Keratinocyte (primary cell): ENCODE measurements around the gene CCDC186.

ENCODE experiments used
- EZH2 ChIP-seq: IDR thresholded peaks from one replicate; pipeline ENCODE4 v1.6.1; 2012; ENCODE audit warnings: inconsistent platforms, mild to moderate bottlenecking, low read length, moderate library complexity
- TF ChIP-seq, protein P1 (sequence below), 3 experiments: IDR thresholded peaks in 1 of 3; conservative IDR thresholded peaks in 1 of 3; optimal IDR thresholded peaks in 1 of 3; 2 replicates in 2 of 3; 3 replicates in 1 of 3; pipeline versions ENCODE3 to v1.5.1; 2011; ENCODE audit warnings: low read length in 3 of 3, mild to moderate bottlenecking in 3 of 3, moderate library complexity in 2 of 3, control low read depth in 1 of 3, inconsistent platforms in 1 of 3; ENCODE audit not compliant: insufficient read depth in 2 of 3; ENCODE audit errors: extremely low read depth in 1 of 3

DNA sequence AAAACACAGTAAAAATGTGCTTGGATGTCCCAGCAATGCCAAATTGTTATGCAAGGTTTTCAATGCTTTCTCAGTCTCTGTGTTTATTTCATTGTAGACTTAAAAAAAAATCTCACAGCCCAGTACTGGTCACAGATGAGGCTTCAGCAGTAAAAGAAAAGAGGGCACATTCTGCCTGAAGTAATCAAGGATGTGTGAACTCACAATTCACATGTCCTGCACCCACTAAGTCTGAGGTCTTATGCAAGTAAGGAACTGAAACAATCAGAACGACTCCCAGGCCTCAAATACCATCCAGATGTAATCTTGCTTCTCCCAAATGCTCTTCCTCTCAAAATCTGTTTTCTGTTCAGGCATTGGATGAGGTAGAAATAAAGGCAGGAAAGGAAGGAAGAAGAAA, 96.7 kb downstream of the CCDC186 start:
- TF ChIP-seq, protein P1, sequence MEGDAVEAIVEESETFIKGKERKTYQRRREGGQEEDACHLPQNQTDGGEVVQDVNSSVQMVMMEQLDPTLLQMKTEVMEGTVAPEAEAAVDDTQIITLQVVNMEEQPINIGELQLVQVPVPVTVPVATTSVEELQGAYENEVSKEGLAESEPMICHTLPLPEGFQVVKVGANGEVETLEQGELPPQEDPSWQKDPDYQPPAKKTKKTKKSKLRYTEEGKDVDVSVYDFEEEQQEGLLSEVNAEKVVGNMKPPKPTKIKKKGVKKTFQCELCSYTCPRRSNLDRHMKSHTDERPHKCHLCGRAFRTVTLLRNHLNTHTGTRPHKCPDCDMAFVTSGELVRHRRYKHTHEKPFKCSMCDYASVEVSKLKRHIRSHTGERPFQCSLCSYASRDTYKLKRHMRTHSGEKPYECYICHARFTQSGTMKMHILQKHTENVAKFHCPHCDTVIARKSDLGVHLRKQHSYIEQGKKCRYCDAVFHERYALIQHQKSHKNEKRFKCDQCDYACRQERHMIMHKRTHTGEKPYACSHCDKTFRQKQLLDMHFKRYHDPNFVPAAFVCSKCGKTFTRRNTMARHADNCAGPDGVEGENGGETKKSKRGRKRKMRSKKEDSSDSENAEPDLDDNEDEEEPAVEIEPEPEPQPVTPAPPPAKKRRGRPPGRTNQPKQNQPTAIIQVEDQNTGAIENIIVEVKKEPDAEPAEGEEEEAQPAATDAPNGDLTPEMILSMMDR (optimal IDR thresholded peaks at IDR 0.05 in 1 of 3, IDR thresholded peaks at IDR 0.05 in 1 of 3, conservative IDR thresholded peaks at IDR 0.05 in 1 of 3; ENCODE audit: extremely low read depth in 1 of 3, insufficient read depth in 2 of 3, low read length in 3 of 3) = no peak
- no peak for TF ChIP-seq EZH2
